HepG2 (cell line): ENCODE measurements around the gene SMARCC1. TPM values are rescaled to one million over a fixed set of nuclear protein-coding genes. Genes with fewer than 3 reads are reported as not detected.

Source experiments
- BCL3 ChIP-seq: sonication (generic); formaldehyde crosslinking; IDR thresholded peaks from 2 replicates; pipeline ENCODE4 v1.5.1; 2020; ENCODE audit warnings: mild to moderate bottlenecking, missing genetic modification reagents, moderate library complexity
- CC2D1A ChIP-seq: sonication (generic); formaldehyde crosslinking; IDR thresholded peaks from 2 replicates; pipeline ENCODE4 v1.8.1; 2023; ENCODE audit warnings: mild to moderate bottlenecking, missing genetic modification reagents
- DNMT1 ChIP-seq: sonication (generic); formaldehyde crosslinking; IDR thresholded peaks from 2 replicates; pipeline ENCODE4 v1.5.1; 2020; ENCODE audit warnings: mild to moderate bottlenecking, missing genetic modification reagents
- FOXP1 ChIP-seq, 2 experiments: fragments of 450-650 bp in 1 of 2; IDR thresholded peaks; 2 replicates each; pipeline ENCODE4 v1.6.1; 2017 to 2018; ENCODE audit warnings: antibody characterized with exemption in 1 of 2
- HNRNPK ChIP-seq: fragments of 200-400 bp; formaldehyde crosslinking; IDR thresholded peaks from 2 replicates; pipeline ENCODE4 v1.6.1; 2018; ENCODE audit warnings: low read length, low read depth, moderate library complexity, mild to moderate bottlenecking; ENCODE audit not compliant: poor library complexity, severe bottlenecking
- HNRNPL ChIP-seq: fragments of 200-400 bp; formaldehyde crosslinking; IDR thresholded peaks from 2 replicates; pipeline ENCODE4 v1.6.1; 2017; ENCODE audit warnings: mild to moderate bottlenecking, low read depth, low read length
- PTBP1 ChIP-seq: fragments of 200-400 bp; formaldehyde crosslinking; IDR thresholded peaks from 2 replicates; pipeline ENCODE4 v1.6.1; 2018; ENCODE audit warnings: low read length, low read depth; ENCODE audit not compliant: poor library complexity, severe bottlenecking
- REST ChIP-seq, 2 experiments: IDR thresholded peaks; 2 replicates each; pipeline ENCODE4 v1.6.1; 2011 to 2012; ENCODE audit warnings: low read length in 2 of 2, borderline replicate concordance in 1 of 2, low read depth in 1 of 2, mild to moderate bottlenecking in 1 of 2, moderate library complexity in 1 of 2
- SIX1 ChIP-seq: sonication (generic); formaldehyde crosslinking; IDR thresholded peaks from 2 replicates; pipeline ENCODE4 v1.4.0; 2020; ENCODE audit warnings: missing genetic modification reagents, borderline replicate concordance
- ZBTB10 ChIP-seq: sonication (generic); formaldehyde crosslinking; IDR thresholded peaks from 2 replicates; pipeline ENCODE4 v1.4.0; 2020; ENCODE audit warnings: missing genetic modification reagents, borderline replicate concordance
- ZBTB14 ChIP-seq: sonication (generic); formaldehyde crosslinking; IDR thresholded peaks from 2 replicates; pipeline ENCODE4 v1.4.0; 2020; ENCODE audit warnings: missing genetic modification reagents
- ZMAT5 ChIP-seq: sonication (generic); formaldehyde crosslinking; IDR thresholded peaks from 2 replicates; pipeline ENCODE4 v1.5.0; 2020; ENCODE audit warnings: mild to moderate bottlenecking, low read depth, missing genetic modification reagents, borderline replicate concordance
- ZNF3 ChIP-seq: IDR thresholded peaks from 2 replicates; pipeline ENCODE4 v1.7.0; 2017; ENCODE audit warnings: inconsistent platforms
- ZNF383 ChIP-seq: sonication (generic); formaldehyde crosslinking; IDR thresholded peaks from 2 replicates; pipeline ENCODE4 v1.4.0; 2020; ENCODE audit warnings: missing genetic modification reagents, mild to moderate bottlenecking, borderline replicate concordance
- ZSCAN5A ChIP-seq: sonication (generic); formaldehyde crosslinking; IDR thresholded peaks from 2 replicates; pipeline ENCODE4 v1.8.0; 2022; ENCODE audit warnings: mild to moderate bottlenecking, missing genetic modification reagents, borderline replicate concordance
- polyA plus RNA-seq, 8 experiments: library from polyadenylated mRNA; depleted of rRNA in 3 of 8; stranded (reverse) in 7 of 8; unstranded in 1 of 8; fragments of >200 nt; fragmentation: Illumina TruSeq in 4 of 8; extraction: Trizol in 4 of 8; gene quantifications; 2 replicates each; pipeline versions ENCODE4 v1.2.1 to v1.2.3, GENCODE V29; 2011 to 2016; ENCODE audit warnings: low read depth in 4 of 8, missing spikeins in 1 of 8, mixed read lengths in 1 of 8; ENCODE audit not compliant: insufficient read depth in 1 of 8
- total RNA-seq, 5 experiments: library from RNA; depleted of rRNA; stranded (reverse); fragments of >200 nt; fragmentation: Illumina TruSeq; extraction: Trizol; gene quantifications; 2 replicates each; pipeline ENCODE4 v1.2.3, GENCODE V29; 2016; ENCODE audit warnings: low read depth in 1 of 5

SMARCC1 gene
- total and polyA plus RNA-seq, 2 of the 13 experiments (the other 11 are each of a cell fraction or from before 2014, with no cell fraction given): 47.9 to 58.4 TPM

- TF ChIP-seq ZBTB14 (CRISPR knock-in tag) (peak; percentile 95), HNRNPK (peak; percentile 41), SIX1 (no peak), REST (IDR thresholded peaks at IDR 0.05; ENCODE audit: borderline replicate concordance in 1 of 2, low read depth in 1 of 2, low read length in 2 of 2) (peak in 1 of 2 experiments; percentile 57; a peak in 1 of 4 replicates), CC2D1A (CRISPR knock-in tag) (no peak), ZBTB10 (CRISPR knock-in tag) (0 out of 2 replicates have a peak, but pooled peaks have one; percentile 22), ZNF3 (CRISPR knock-in tag) (peak; percentile 95), ZMAT5 (no peak), DNMT1 (CRISPR knock-in tag) (peak; percentile 19; the same call in 1 of the 2 replicates), BCL3 (CRISPR knock-in tag) (peak; percentile 52; the same call in 1 of the 2 replicates), PTBP1 (peak; percentile 36), FOXP1 (IDR thresholded peaks at IDR 0.05) (no peak), FOXP1 (CRISPR knock-in tag; IDR thresholded peaks at IDR 0.05) (0 out of 2 replicates have a peak, but pooled peaks have one; percentile 10), HNRNPL (0 out of 2 replicates have a peak, but pooled peaks have one; percentile 24), ZSCAN5A (CRISPR knock-in tag) (0 out of 2 replicates have a peak, but pooled peaks have one; percentile 30), ZNF383 (no peak)
Observed at GRCh38 chr3:47781685-47782445, at the start of gene SMARCC1 (continued).
